A673 (cell line): ENCODE data around the gene HIP1. TPM values are rescaled to one million over a fixed set of nuclear protein-coding genes. Genes with fewer than 3 reads are reported as not detected.
"Not testable (repeated sequence)": the region's sequence is repeated elsewhere in the genome, so short reads cannot be mapped to it uniquely, and the experiment has no call there.

Experiments
- BruUV-seq: library from RNA; stranded (reverse); fragments of 400-500 nt; replicated peaks from 2 replicates; lab custom pipeline; 2021; lab: Mats Ljungman, UMichigan
- CTCF ChIA-PET: fragments of 300-600 bp; sonication (Branson Sonifier 250); formaldehyde crosslinking; loops from one replicate; lab custom pipeline; 2022; ENCODE audit warnings: antibody characterized with exemption; lab: Charles Lee
- POLR2A ChIA-PET: fragments of 300-600 bp; sonication (Branson Sonifier 250); formaldehyde crosslinking; loops from one replicate; lab custom pipeline; 2022; ENCODE audit warnings: antibody characterized with exemption; ENCODE audit not compliant: low non-redundant PET; lab: Charles Lee
- DNase-seq: peaks from one replicate; pipeline ENCODE4 v3.0.0-alpha.2; 2015; ENCODE audit warnings: low spot score
- H3K27ac ChIP-seq: fragments of 200-600 bp; sonication (generic); 2 replicates; pipeline ENCODE4 v1.5.1; 2016; ENCODE audit warnings: mixed run types, low read depth, mild to moderate bottlenecking, mixed read lengths, antibody characterized with exemption, low read length; ENCODE audit not compliant: poor library complexity, severe bottlenecking
- H3K27me3 ChIP-seq: fragments of 200-600 bp; sonication (generic); replicated peaks from 2 replicates; pipeline ENCODE4 v1.6.1; 2017; ENCODE audit warnings: mixed run types, low read depth, mild to moderate bottlenecking, mixed read lengths, antibody characterized with exemption, low read length; ENCODE audit not compliant: insufficient read depth, poor library complexity
- H3K36me3 ChIP-seq: fragments of 200-600 bp; sonication (generic); 2 replicates; pipeline ENCODE4 v1.6.1; 2016; ENCODE audit warnings: mixed run types, mild to moderate bottlenecking, mixed read lengths, antibody characterized with exemption, low read length; ENCODE audit not compliant: insufficient read depth, poor library complexity, severe bottlenecking
- H3K4me1 ChIP-seq: fragments of 200-600 bp; sonication (generic); 2 replicates; pipeline ENCODE4 v1.6.1; 2017; ENCODE audit warnings: mixed run types, mild to moderate bottlenecking, mixed read lengths, antibody characterized with exemption, low read length; ENCODE audit not compliant: insufficient read depth, poor library complexity, severe bottlenecking
- H3K4me3 ChIP-seq: fragments of 200-600 bp; sonication (generic); 2 replicates; pipeline ENCODE4 v1.5.1; 2016; ENCODE audit warnings: low read depth, mixed run types, mild to moderate bottlenecking, mixed read lengths, low read length; ENCODE audit not compliant: poor library complexity, severe bottlenecking
- H3K9me3 ChIP-seq: fragments of 200-600 bp; sonication (generic); 2 replicates; pipeline ENCODE4 v1.6.1; 2016; ENCODE audit warnings: mixed run types, low read depth, mild to moderate bottlenecking, mixed read lengths, antibody characterized with exemption, low read length; ENCODE audit not compliant: poor library complexity, severe bottlenecking
- CTCF ChIP-seq: fragments of 300-800, 200-600 bp; sonication (generic); conservative IDR thresholded peaks from 2 replicates; pipeline ENCODE4 v1.5.1; 2017; ENCODE audit warnings: low read depth, mild to moderate bottlenecking, antibody characterized with exemption, low read length, moderate library complexity, mixed read lengths
- EZH2 ChIP-seq: fragments of 200-600 bp; sonication (generic); IDR thresholded peaks from 2 replicates; pipeline ENCODE4 v1.6.1; 2017; ENCODE audit warnings: borderline replicate concordance, low read depth, mild to moderate bottlenecking, mixed read lengths, antibody characterized with exemption, low read length; ENCODE audit not compliant: poor library complexity, severe bottlenecking
- intact Hi-C: fragments of 100-400 bp; cut with micrococcal nuclease; formaldehyde crosslinking; loops from one replicate; pipeline ENCODE4 v1.10.0; 2022; ENCODE audit not compliant: unreplicated experiment
- total RNA-seq: library from RNA; stranded (reverse); gene quantifications from 2 replicates; pipeline ENCODE4 v1.2.3, GENCODE V29; 2021

Gene HIP1
- total RNA-seq, 1 experiment from 2014 or later: 25.0 TPM

GRCh38 chr7:75776295-75776971 lies 37.7 kb upstream of the HIP1 start:
- intact Hi-C loops: no loop called here
- Histone ChIP-seq H3K27ac (no peak overlapping the region), H3K4me3 (no peak overlapping the region), H3K4me1 (no peaks in the 10 kb centered on the region), H3K27me3 (no peaks in the 10 kb centered on the region), H3K9me3 (no peaks in the 10 kb centered on the region), H3K36me3 (no peaks in the 10 kb centered on the region)
- TF ChIP-seq EZH2: no peak
- TF ChIP-seq CTCF: no peak
- CTCF ChIA-PET: interaction anchor here (0.6 kb wide), 1 partner anchor 22 kb away, joined by 4 read pairs; no protein-coding TSS in a partner anchor
- DNase-seq: peak; percentile 60
- BruUV-seq: no TSS peak
- POLR2A ChIA-PET: no interaction called here

DNA sequence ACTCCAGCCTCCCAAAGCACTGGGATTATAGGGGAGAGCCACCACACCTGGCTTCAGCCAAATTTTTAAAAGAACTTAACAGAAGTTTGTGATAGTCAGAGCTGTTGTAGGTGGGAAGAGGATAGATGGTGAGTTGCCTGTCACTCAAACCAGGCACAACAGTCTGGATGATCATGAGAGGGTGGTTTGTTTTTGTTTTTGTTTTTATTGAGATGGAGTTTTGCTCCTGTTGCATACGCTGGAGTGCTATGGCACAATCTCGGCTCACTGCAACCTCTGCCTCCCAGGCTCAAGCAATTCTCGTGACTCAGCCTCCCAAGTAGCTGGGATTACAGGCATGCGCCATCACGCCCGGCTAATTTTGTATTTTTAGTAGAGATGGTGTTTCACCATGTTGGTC lies 35.2 kb upstream of the HIP1 start:
- H3K36me3 ChIP-seq, DNase-seq, POLR2A ChIA-PET, H3K9me3 ChIP-seq, H3K27me3 ChIP-seq, H3K4me3 ChIP-seq, intact Hi-C loops, H3K27ac ChIP-seq, H3K4me1 ChIP-seq, BruUV-seq, CTCF ChIA-PET: not testable (repeated sequence)

DNA sequence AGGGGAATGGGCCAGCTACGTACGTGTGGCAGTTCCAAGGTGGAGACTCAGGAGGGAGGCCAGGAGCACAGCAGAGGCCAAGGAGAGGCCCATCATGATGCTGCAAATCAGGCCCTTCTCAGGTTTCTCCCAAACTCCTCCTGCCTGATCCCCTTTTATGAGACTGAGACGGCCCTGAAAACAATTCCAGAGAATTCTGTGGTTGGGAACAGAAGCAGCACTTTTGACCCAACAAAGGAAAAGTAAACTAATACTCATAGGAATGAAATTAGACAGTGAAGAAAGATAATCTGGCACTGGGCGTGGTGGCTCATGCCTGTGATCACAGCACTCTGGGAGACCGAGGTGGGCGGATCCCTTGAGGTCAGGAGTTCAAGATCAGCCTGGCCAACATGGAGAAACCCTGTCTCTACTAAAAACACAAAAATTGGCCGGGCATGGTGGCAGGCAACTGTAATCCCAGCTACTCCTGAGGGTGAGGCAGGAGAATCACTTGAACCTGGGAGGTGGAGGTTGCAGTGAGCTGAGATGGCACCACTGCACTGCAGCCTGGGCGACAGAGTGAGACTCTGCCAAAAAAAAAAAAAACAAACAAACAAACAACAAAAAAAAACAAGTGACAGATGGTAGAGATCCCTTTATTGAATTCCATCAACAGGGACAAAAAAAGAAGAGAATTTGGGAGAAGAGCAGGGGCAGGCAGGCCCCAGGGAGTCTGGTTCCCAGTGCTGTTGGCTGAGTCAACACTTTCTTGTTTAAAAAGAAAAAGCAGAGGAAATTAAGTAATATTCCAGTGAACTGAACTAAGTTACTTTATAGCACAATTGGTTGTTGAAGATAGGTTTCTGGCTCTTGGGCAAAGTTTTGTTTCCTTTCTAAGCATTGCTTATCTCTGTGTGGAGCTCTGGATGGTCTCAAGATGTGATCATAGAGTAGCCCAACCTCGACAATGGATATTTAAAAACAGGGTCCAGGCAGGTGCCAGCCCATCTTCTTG lies 33.6 kb upstream of the HIP1 start, which contains the start of gene CCL26:
Gene CCL26 (minus strand): TSS at position 131 of the 997 bp plus-strand sequence. CDS start 35 bp downstream, at position 96.
- Histone ChIP-seq H3K27me3 (no peaks in the 10 kb centered on the region), H3K4me3 (no peak within 1 kb of the TSS), H3K4me1 (no peaks in the 10 kb centered on the region), H3K36me3 (no peaks in the 10 kb centered on the region), H3K27ac (no peak within 1 kb of the TSS), H3K9me3 (no peaks in the 10 kb centered on the region)
- intact Hi-C loops: no loop called here
- BruUV-seq: no TSS peak
- ChIA-PET CTCF (no interaction called here), POLR2A (no interaction called here)
- DNase-seq: no peak
- TF ChIP-seq EZH2 (no peak), CTCF (no peak)
